ENCODE data around the gene CLCN7.

Gene CLCN7

GRCh38 chr16:1502092-1503004 is 27.5 kb upstream of the CLCN7 start:
- no peak for DNase-seq

GRCh38 chr16:1501630-1502029 is 26.8 kb upstream of the CLCN7 start:
- DNase-seq, result no peak

DNA sequence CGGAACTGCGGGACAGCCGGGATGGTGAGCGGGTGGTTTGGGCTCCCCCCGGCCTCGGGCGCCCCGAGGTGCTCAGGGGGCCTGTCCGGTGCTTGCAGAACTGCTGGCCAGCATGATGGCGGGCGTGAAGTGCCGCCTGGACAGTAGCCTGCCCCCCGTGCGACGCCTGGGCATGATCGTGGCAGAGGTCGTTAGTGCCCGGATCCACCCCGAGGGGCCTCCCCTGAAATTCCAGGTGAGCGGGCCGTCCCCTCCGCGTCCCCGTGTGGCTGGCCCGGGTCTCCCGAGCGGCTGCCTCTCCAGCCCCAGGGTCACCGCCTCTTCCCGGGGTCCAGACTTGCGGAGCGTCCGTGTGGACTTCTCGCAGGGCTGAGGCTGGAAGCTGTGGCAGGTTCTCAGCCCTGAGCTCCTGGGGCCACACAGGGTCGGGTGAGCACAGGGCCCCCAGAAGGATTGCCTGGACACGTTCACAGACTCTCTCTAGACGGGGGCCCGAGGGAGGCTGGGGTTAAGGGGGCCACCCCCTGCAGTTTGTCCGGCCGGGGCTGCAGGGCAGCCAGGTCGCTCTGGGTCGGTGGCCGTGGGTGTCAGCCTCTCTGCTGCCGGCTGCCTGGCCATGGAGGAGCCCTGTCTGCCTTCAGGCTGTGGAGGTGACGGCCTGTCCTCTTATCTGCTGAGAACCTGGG is 25.8 kb upstream of the CLCN7 start:
- no peak for DNase-seq

- DNase-seq, result no peak
Measured at GRCh38 chr16:1499756-1500464, 25.1 kb upstream of the CLCN7 start.

DNA sequence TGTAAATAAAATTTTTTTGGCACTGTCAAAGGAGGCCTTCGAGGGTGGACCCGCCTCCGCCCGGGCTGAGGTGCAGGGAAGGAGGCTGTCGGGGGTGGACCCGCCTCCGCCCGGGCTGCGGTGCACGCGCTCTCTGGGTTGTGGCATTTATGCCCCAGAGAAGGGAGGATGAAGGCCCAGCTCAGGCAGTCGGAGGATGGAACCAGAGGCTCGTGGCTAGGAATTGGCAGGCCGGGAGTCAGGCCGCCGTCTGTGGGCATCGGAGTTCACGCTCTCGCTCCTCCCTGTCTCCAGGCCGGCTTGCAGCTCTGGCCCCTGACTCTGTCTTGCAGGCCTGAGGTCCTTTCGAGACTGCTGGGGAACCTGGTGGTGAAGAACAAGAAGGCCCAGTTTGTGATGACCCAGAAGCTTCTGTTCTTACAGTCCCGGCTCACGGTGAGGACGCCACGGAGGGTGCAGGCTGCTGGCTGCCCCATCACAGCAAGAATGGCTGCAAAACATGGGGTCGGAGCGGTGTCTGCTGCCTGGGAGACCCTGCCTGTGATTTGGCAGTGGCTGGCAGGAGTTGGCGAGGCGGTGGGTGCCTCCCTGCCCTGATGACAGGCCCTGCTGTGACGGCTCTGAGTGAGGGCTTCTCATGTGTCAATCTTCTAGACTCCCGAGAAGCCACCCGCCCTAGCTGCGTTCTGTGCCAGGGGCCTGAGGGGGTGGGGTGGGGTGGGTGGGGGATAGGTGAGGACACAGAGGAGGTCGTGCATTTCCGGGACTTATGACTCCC is 24.3 kb upstream of the CLCN7 start:
- DNase-seq, result no peak

DNA sequence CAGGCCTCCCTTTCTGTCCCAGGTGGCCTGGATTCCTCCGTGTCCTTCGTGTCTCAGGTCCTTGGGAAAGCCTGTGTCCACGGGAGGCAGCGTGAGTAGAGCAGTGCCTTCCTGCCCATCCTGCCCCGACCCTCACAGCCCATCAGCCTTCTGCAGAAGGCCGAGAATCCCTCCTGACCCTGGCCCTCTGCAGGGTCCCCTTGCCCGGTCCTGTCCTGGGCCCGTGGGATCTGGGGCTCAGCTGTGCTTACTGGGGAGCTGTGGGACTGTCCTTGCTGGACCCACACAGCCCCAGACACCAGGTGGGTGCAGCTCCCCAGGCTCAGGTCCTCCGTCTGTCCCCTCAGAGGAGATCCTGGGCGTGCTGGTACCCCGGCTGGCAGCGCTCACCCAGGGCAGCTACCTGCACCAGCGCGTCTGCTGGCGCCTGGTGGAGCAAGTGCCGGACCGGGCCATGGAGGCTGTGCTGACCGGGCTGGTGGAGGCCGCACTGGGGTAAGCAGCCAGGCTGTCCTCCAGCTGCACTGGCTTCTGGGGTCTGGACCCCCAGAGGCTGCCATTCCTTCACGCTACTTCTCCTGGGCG is 22.3 kb upstream of the CLCN7 start:
- no peak for DNase-seq

DNA sequence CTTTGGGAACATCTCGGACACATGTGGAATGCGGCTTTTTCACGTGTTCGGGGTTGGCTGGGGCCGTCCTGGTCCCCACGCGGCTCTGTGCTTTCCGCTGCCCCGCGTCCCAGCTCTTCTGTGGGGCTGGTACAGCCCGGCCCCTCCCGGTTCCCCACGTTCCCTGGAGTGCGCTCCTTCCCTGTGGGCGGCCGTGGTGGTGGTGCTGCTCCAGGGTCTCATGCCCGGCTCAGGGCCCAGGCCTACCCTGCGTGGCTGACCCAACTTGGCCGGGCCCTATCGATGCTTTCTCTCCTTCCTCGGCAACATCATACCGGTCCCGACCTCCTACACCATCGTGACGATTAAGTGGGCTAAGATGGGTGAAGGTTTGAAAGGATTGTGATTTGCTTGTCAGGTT is 21.6 kb upstream of the CLCN7 start:
- no peak for DNase-seq

- DNase-seq, result no peak
Measured at GRCh38 chr16:1495889-1496262, 21.0 kb upstream of the CLCN7 start.

DNA sequence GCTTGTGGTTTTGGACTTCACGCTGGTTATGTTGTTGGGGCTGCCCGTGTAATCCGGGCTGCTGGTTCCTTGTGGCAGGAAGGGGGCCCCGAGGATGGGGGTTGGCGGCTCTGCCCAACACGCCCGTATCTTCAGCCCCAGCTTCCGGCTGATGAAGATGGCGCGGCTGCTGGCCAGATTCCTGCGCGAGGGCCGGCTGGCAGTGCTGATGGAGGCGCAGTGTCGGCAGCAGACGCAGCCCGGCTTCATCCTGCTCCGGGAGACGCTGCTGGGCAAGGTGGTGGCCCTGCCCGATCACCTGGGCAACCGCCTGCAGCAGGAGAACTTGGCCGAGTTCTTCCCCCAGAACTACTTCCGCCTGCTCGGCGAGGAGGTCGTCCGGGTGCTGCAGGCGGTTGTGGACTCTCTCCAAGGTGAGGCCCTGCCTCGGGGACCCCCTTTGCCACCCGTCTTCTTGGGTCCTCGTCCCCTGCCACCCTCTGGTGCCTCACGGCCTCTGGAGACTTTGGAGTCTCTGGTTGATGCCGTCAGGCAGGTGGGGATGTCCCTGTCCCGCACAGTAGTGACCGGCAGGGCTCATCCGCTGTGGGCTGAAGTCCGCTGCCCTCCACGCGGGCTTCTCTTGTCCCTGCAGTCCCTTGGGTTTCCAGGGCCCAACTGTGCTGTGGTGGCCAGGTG is 20.5 kb upstream of the CLCN7 start:
- DNase-seq, result no peak

- DNase-seq, result no peak
Measured at GRCh38 chr16:1494711-1495110, 19.9 kb upstream of the CLCN7 start.

GRCh38 chr16:1494129-1494640 is 19.4 kb upstream of the CLCN7 start:
- DNase-seq, result peak; percentile 60

- DNase-seq, result no peak
Measured at GRCh38 chr16:1493746-1494094, 18.9 kb upstream of the CLCN7 start.

- peak; percentile 71 for DNase-seq
Measured at GRCh38 chr16:1492923-1493745, 18.3 kb upstream of the CLCN7 start, which contains the start of gene TELO2. TSS of gene TELO2 (plus strand) at chr16:1493360. CDS start at chr16:1494282, 922 bp downstream.

- DNase-seq, result no peak
Measured at GRCh38 chr16:1492082-1492922, 17.5 kb upstream of the CLCN7 start.

- DNase-seq, result no peak
Measured at GRCh38 chr16:1491327-1491726, 16.5 kb upstream of the CLCN7 start.

DNA sequence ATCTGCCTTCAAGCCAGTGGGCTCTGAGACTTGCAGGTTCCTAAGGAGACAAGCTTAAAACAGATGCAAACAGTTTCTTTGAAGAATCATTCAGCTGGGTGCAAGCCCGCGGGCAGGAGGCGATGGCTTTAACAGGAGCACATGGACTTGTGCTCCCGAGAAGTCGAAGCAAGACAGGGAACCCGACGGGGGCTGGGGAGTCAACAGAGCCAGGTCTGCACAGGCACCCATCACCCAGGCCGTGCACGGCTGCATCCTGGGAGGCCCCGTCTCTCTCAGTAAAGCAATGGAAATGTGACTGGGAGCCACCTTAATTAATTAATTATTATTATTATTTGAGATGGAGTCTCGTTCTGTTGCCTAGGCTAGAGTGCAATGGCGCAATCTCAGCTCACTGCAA is 14.2 kb upstream of the CLCN7 start:
- no peak for DNase-seq

DNA sequence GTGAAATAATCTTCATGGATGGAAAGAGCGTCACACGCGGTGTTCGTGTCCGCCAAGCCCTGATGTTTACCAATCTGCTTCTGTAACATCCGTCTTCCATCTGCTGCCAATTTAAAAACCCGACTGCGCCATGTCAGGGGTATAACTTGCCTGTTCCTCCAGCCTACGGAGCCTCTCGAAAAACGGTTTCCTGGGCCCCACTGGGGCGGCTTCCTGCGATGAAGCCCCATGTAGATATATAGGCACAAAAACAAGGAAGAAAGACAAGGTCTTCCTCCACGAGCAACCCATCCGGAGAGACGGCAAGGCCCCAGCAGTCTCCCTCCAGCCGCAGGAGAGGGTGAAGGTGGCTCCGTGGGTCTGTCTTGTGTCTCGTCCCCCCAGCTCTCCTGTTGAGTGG is 13.8 kb upstream of the CLCN7 start, which contains the start of gene PTX4:
Gene PTX4 (minus strand): TSS at position 326 of the 400 bp plus-strand sequence. CDS start 35 bp downstream, at position 291.
- no peak for DNase-seq

GRCh38 chr16:1488054-1488601 is 13.3 kb upstream of the CLCN7 start:
- no peak for DNase-seq

DNA sequence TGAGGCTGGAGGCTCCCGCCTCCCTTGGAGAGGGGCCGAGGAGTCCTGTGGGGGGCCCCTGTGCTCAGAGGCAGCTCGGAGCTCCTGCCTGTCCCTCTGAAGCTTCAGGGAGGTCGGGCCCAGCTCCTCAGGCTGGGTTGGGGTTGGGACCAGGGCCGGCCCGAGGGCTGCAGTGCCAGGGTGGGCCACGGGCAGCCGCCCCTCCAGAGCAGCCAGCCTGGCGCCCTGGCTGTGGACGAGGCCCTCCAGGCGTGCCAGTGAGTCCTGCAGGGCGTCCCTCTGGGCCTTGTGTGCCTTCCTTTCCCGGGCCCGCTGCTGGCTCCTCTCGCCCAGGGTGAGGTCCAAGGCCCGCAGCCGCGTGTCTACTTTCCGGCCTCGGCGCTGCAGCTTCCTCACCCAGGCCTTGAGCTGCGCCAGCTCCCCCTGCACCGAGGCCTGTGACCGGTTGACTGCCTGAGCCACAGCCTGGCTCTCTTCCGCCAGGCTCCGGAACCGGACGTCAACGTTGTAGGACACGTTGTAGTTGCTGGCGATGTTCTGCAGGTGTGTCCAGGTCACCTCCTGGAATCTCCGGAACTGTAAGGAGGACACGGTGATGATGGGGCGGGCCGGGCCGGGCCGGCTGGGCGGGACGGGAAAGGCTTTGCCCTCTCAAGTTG is 12.7 kb upstream of the CLCN7 start:
- DNase-seq, result no peak

All from fibroblast of upper back skin (primary cell).